GM19452 (cell line): ENCODE data around the gene UBC.

Source experiments
- ATAC-seq: cut with Tn5 transposase; IDR thresholded peaks from one replicate; pipeline ENCODE4 v1.9.1; 2021; ENCODE audit not compliant: unreplicated experiment

Gene UBC

DNA sequence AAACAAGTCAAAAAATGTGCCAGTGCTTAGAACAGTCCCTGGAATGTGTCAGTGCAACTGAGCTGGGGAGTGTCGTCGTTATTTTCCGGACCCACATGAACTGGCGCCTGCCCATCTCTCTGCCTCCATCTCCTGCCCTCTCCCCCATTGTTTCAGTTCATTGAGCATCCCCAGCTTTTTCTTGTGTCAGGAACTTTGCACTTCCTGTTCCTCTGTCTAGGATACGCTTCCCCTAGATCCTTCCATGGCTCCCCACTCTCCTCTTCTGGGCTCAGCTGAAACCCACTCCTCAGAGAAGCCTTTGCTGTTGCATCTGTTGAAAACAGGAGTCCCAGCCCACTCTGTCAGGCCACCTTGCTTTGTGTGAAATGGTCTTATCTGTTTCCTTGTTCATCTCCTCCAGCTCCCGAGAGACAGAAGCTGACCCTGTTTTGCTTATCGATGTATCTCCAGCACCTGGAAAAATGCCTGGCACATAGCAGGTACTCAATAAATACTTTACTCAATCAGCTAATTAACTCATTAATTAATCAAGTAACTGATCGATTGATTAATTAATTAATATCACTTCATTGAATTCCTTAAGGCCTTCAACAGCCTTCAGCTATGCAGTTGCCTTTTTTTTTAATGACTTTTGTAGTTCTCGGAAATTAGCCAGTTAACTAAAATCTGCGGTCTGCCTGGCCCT lies 48.1 kb downstream of the UBC start:
- ATAC-seq = no peak

DNA sequence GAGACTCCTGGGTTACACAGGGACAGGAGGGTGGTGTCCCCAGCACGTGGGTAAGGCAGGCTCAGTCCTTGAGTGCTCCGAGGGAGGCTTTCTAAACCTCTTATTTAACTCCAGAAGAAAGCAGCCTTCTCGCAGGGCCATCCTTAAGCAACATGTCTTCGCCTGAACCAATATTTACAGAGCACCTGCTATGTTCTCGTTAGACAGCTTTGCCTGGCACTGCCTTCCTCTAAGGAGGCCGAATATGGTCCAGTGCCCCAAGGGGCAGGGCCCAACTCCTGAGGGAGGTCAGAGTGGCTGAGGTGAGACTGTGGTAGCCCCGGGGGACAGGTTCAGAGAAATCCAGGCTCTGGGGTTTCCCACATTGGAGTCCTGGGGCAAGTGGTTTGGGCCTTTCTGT lies 48.7 kb downstream of the UBC start:
- ATAC-seq = no peak

DNA sequence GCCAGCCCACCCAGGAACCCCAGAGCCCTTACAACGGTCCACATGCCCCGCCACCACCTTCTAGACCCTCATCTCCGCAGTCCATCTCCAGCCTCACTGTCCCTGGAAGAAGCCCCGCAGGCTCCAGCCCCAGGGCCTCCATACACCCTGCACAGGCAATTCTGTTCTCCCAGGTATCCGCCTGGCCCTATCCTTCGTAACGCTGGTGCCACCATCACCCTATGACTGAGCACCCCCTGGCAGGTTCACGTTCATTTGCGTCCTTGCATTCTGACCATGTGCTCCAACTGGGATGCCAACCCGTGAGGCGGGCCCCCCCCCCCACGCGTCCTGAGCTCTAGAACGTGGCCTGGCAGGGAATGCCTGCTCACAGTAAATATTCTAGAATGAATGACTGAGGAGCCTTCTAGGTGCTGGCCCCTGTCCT lies 50.1 kb downstream of the UBC start:
- ATAC-seq = no peak

DNA sequence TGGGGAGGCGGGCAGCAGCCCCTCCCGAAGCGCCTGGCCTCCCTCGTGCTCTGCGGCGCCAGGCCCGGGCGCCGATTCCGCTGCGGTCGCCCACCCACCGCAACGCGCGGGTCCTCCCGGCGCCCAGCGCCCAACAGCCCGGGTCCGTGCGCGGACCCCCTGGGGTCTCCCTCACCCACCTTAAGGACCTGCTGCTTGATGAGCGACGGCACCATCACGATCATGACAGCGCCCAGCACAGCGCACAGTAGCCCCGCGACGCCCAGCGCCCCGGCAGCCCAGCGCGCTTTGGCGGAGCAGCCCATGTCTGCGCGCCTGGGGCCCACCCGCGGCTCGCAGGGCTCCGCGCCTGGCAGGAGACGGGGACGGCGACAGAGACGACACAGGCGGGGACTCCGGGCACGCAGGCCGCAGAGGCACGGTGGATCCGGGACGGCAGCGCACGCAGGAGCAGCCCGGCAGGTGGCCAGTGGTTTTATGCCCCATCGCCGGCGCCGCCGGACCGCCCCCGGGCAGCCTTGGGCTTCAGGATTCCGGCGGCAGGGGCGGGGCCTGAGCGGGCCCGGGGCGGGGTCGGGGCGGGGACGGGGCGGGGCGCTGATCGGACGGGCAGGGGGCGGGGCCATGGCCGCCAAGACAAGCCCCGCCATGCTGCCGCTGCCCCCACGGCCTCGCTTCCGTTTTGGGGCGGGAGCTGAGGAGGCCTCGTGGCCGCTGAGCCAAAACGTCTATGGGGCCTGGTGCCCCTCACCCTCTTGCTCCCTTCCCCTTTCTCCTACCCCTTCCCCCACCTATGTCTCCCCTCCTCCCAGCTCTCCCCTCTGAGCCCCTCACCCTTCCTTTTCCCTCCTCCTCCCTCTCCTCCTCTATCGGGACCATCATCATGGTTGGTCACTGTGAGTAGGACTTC lies 50.8 kb downstream of the UBC start, which contains the start of gene SCARB1:
Gene SCARB1, minus strand, starts transcription at position 449 of the 910 bp plus-strand sequence. Its CDS starts 144 bp downstream, at position 305.
- ATAC-seq = peak; percentile 77

DNA sequence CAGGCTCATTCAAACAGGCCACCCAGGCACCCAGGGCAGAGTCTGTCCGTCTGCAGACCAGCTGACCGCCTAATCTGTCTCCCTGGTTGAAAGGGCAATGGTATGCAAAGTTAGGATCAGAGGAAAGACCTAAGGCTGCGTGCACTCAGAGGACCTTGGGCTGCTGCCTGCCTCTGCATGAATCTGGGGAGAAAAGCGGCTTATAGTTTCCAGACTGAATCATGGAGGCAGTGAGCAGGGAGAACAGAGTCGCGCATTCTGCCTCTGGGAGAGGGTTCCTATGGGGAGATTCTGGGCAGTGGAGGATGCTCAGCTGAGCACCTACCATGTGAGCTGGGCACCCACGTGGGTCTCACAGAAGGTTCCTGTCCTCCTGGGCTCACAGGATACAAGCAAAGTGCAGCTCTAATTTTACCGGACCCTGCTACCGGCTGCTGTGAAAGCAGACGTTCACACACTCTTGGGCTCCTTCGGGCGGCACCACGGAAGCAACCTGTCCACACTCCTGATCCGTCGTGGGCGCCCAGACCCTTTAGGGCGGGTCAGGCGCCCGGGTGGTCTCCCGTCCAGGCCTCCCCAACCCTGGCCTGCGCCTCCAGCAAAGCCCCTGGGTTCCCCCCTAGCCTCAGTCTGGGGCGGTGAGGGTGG lies 51.6 kb downstream of the UBC start:
- peak; percentile 19 for ATAC-seq

DNA sequence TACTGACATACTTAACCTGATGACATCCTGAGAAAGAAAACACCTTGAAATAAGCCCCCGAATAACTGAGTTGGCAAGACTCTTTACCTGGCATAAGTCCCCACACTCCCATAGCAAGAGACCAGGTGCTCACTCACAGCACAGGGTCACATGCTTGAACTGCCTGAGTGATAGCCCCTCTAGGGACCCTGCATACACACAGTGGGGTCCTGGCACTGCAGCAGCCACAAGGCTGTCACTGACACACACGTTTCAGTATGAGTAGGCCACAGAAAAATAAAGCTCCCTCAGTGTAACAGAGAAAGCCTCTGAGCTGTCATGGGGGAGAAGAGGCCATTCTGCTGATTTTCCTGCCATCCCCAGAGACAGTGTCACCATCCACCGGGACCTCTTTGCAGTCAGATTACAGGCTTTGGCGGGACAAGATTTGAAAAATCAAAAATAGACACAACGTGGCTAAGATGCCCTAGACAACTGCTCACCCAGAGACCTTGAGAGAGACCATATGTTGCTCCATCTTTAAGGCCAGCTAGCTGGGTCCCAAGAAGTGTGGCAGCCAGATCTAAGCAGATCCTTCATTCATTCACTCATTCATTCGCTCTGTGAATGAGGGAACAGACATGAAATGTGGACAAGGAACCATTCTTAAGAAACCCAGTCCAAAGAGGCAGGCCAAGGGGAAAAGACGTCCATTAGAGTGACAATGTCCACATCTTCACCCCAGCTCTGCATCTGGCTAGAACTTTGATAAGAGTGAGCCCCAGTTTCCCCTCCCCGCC lies 52.4 kb downstream of the UBC start:
- no peak for ATAC-seq
